ENCODE measurements around the gene LGALS1.

DNA sequence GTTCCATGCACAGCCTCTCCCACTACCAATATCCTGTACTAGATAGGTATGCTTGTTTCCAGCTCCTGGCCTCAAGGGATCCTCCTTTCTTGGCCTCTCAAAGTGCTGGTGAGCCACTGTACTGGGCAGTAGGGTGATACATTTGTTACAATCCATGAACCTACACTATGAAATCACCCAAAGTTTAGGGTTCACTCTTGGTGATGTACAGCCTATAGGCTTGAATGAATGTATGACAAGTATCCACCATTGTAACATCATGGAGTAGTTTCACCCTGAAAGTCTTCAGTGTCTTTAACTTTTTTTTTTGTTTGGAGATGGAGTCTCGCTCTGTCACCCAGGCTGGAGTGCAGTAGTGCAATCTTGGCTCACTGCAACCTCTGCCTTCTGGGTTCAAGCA is 53.2 kb downstream of the LGALS1 start:
- TF ChIP-seq, protein P1, sequence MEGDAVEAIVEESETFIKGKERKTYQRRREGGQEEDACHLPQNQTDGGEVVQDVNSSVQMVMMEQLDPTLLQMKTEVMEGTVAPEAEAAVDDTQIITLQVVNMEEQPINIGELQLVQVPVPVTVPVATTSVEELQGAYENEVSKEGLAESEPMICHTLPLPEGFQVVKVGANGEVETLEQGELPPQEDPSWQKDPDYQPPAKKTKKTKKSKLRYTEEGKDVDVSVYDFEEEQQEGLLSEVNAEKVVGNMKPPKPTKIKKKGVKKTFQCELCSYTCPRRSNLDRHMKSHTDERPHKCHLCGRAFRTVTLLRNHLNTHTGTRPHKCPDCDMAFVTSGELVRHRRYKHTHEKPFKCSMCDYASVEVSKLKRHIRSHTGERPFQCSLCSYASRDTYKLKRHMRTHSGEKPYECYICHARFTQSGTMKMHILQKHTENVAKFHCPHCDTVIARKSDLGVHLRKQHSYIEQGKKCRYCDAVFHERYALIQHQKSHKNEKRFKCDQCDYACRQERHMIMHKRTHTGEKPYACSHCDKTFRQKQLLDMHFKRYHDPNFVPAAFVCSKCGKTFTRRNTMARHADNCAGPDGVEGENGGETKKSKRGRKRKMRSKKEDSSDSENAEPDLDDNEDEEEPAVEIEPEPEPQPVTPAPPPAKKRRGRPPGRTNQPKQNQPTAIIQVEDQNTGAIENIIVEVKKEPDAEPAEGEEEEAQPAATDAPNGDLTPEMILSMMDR (conservative IDR thresholded peaks at IDR 0.05): no peak
- TF ChIP-seq ZFX (IDR thresholded peaks at IDR 0.05): no peak

All from C4-2B (cell line).